Measurements from ENCODE around the gene PTGFRN. TPM values are rescaled to one million over a fixed set of nuclear protein-coding genes. Genes with fewer than 3 reads are reported as not detected.

Gene PTGFRN
- polyA plus RNA-seq, 1 donor (not counting 4 experiments of a cell fraction or from before 2014, with no cell fraction given), result 177 TPM

DNA sequence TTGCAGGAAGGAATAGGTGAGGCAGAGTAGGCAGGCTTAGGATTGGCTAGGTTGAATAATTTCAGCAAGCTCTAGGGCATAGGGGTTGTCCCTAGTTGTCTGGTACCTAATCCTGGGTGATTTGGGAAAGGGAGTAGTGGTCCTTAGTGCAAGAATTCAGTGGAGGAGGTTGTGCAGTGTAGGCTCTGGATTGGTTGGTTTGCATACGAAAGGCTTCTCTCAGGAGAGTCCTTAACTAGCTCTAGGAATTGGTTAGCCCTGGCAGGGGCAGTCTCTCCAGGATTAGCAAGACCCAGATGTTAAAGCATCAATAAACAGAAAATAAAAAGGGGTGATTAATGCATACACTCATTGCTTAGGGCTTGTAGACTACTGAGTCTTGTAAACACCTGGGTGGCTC, 82.2 kb downstream of the PTGFRN start:
- H3K36me3 ChIP-seq (ENCODE audit: control insufficient read depth in 2 of 2, extremely low read depth in 1 of 2, insufficient read depth in 2 of 2, low read length in 2 of 2), result peaks cover 26 to 31% of the 10 kb centered on the region in 2 experiments
- peaks cover 11% of the 10 kb centered on the region for H3K4me1 ChIP-seq (ENCODE audit: control insufficient read depth, extremely low read depth, insufficient read depth, low read length)
- no peak for FAIRE-seq
- no peak overlapping the region for H2AFZ ChIP-seq (ENCODE audit: control insufficient read depth, low read length)
- no peak overlapping the region for H3K9ac ChIP-seq (ENCODE audit: control insufficient read depth, extremely low read depth, insufficient read depth, low read length)
- no peak overlapping the region for H3K27ac ChIP-seq (ENCODE audit: control insufficient read depth, insufficient read depth, low read length)
- H3K9me3 ChIP-seq (ENCODE audit: control insufficient read depth, low read depth, low read length), result no peaks in the 10 kb centered on the region
- no peaks in the 10 kb centered on the region for H3K27me3 ChIP-seq (ENCODE audit: control insufficient read depth, extremely low read depth, insufficient read depth, low read length)
- TF ChIP-seq EZH2 (IDR thresholded peaks at IDR 0.05; ENCODE audit: low read length), result no peak
- TF ChIP-seq, protein P1, sequence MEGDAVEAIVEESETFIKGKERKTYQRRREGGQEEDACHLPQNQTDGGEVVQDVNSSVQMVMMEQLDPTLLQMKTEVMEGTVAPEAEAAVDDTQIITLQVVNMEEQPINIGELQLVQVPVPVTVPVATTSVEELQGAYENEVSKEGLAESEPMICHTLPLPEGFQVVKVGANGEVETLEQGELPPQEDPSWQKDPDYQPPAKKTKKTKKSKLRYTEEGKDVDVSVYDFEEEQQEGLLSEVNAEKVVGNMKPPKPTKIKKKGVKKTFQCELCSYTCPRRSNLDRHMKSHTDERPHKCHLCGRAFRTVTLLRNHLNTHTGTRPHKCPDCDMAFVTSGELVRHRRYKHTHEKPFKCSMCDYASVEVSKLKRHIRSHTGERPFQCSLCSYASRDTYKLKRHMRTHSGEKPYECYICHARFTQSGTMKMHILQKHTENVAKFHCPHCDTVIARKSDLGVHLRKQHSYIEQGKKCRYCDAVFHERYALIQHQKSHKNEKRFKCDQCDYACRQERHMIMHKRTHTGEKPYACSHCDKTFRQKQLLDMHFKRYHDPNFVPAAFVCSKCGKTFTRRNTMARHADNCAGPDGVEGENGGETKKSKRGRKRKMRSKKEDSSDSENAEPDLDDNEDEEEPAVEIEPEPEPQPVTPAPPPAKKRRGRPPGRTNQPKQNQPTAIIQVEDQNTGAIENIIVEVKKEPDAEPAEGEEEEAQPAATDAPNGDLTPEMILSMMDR (optimal IDR thresholded peaks at IDR 0.05 in 1 of 3, IDR thresholded peaks at IDR 0.05 in 1 of 3, conservative IDR thresholded peaks at IDR 0.05 in 1 of 3; ENCODE audit: extremely low read depth in 1 of 3, insufficient read depth in 2 of 3, low read length in 3 of 3), result no peak
- H4K20me1 ChIP-seq (ENCODE audit: control insufficient read depth, extremely low read depth, insufficient read depth, low read length), result no peaks in the 10 kb centered on the region
- no peak overlapping the region for H3K4me3 ChIP-seq (ENCODE audit: control insufficient read depth in 2 of 3, extremely low read depth in 1 of 3, insufficient read depth in 2 of 3, low read depth in 1 of 3, low read length in 3 of 3)
- dilution Hi-C loops (cut with MboI; ENCODE audit: extremely low pct_ligation_motif_present, low sequenced_read_pairs), result no loop called here
- no peaks in the 10 kb centered on the region for H3K9me1 ChIP-seq (ENCODE audit: control insufficient read depth, extremely low read depth, insufficient read depth, low read length)
- no peak overlapping the region for H3K4me2 ChIP-seq (ENCODE audit: control insufficient read depth, extremely low read depth, insufficient read depth, low read depth, low read length)
- no peaks in the 10 kb centered on the region for H3K79me2 ChIP-seq (ENCODE audit: control insufficient read depth, insufficient read depth, low read length)
- no peak for DNase-seq (ENCODE audit: low read depth, low spot score)

DNA sequence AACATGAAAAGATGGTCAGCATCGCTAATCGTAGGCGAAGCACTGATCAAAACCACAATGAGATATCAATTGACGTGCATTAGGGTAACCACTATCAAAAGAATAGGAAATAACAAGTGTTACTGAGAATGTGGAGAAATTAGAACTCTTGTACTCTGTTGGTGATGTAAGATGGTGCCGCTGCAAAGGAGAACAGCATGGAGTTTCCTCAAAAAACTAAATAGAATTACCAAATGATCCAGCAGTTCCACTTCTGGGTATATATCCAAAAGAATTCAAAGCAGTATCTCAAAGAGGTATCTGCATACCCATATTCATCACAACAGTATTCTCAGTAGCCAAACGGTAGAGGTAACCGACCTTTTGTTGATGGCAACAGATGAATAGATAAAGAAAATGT, 83.6 kb downstream of the PTGFRN start:
- H3K9me3 ChIP-seq (ENCODE audit: control insufficient read depth, low read depth, low read length), result no peaks in the 10 kb centered on the region
- no peak overlapping the region for H3K27ac ChIP-seq (ENCODE audit: control insufficient read depth, insufficient read depth, low read length)
- DNase-seq (ENCODE audit: low read depth, low spot score) (no peak), FAIRE-seq (no peak)
- no peak overlapping the region for H2AFZ ChIP-seq (ENCODE audit: control insufficient read depth, low read length)
- no peaks in the 10 kb centered on the region for H3K79me2 ChIP-seq (ENCODE audit: control insufficient read depth, insufficient read depth, low read length)
- H3K27me3 ChIP-seq (ENCODE audit: control insufficient read depth, extremely low read depth, insufficient read depth, low read length), result no peaks in the 10 kb centered on the region
- TF ChIP-seq, protein P1 (optimal IDR thresholded peaks at IDR 0.05 in 1 of 3, IDR thresholded peaks at IDR 0.05 in 1 of 3, conservative IDR thresholded peaks at IDR 0.05 in 1 of 3; ENCODE audit: extremely low read depth in 1 of 3, insufficient read depth in 2 of 3, low read length in 3 of 3), result no peak
- no peak for TF ChIP-seq EZH2 (IDR thresholded peaks at IDR 0.05; ENCODE audit: low read length)
- peaks cover 17% of the 10 kb centered on the region for H3K4me1 ChIP-seq (ENCODE audit: control insufficient read depth, extremely low read depth, insufficient read depth, low read length)
- no peaks in the 10 kb centered on the region for H3K9me1 ChIP-seq (ENCODE audit: control insufficient read depth, extremely low read depth, insufficient read depth, low read length)
- H3K9ac ChIP-seq (ENCODE audit: control insufficient read depth, extremely low read depth, insufficient read depth, low read length), result no peak overlapping the region
- no peak overlapping the region for H3K4me3 ChIP-seq (ENCODE audit: control insufficient read depth in 2 of 3, extremely low read depth in 1 of 3, insufficient read depth in 2 of 3, low read depth in 1 of 3, low read length in 3 of 3)
- H3K4me2 ChIP-seq (ENCODE audit: control insufficient read depth, extremely low read depth, insufficient read depth, low read depth, low read length), result no peak overlapping the region
- dilution Hi-C loops (cut with MboI; ENCODE audit: extremely low pct_ligation_motif_present, low sequenced_read_pairs), result no loop called here
- peaks cover 18 to 26% of the 10 kb centered on the region in 2 experiments for H3K36me3 ChIP-seq (ENCODE audit: control insufficient read depth in 2 of 2, extremely low read depth in 1 of 2, insufficient read depth in 2 of 2, low read length in 2 of 2)
- no peaks in the 10 kb centered on the region for H4K20me1 ChIP-seq (ENCODE audit: control insufficient read depth, extremely low read depth, insufficient read depth, low read length)

Data from keratinocyte (primary cell).